K562 (cell line): ENCODE data around the gene PNMA8C. TPM values are rescaled to one million over a fixed set of nuclear protein-coding genes. Genes with fewer than 3 reads are reported as not detected.
A peak's percentile ranks its signal among the peaks of the same experiment; 100 is the strongest.

Source experiments
- ATAC-seq: fragments of 200-7000 bp; cut with Tn5 transposase; 3 replicates; pipeline ENCODE4 v1.9.1; 2020; ENCODE audit warnings: moderate library complexity
- BruUV-seq: library from RNA; stranded (reverse); fragments of 400-500 nt; replicated peaks from 2 replicates; lab custom pipeline; 2021; lab: Mats Ljungman, UMichigan
- CTCF ChIA-PET: fragments of 300-600 bp; formaldehyde crosslinking; extraction: SDS; loops from one replicate; lab custom pipeline; 2021; ENCODE audit warnings: low intra/inter-chr PET ratio; lab: Yijun Ruan, JAX
- POLR2A ChIA-PET: fragments of 300-600, 350-650 bp; sonication (Branson Sonifier 250); formaldehyde crosslinking; extraction: SDS; loops from one replicate; lab custom pipeline; 2021; ENCODE audit warnings: antibody characterized with exemption, inconsistent platforms; lab: Yijun Ruan, JAX
- DNase-seq, 4 experiments: peaks; one replicate each; pipeline versions ENCODE4 v3.0.0 to v3.0.0-alpha.2; 2011 to 2018; ENCODE audit warnings: low spot score in 3 of 4, mixed read lengths in 3 of 4; ENCODE audit errors: extremely low read depth in 1 of 4
- FAIRE-seq: peaks from 2 replicates; lab custom pipeline; 2011; peaks lifted over from hg19 to GRCh38; lab: Jason Lieb, UNC
- H2AFZ ChIP-seq: 2 replicates; pipeline ENCODE4 v1.6.0; 2011; ENCODE audit warnings: low read depth, low read length, control low read depth, inconsistent platforms
- H3K27ac ChIP-seq: fragments of 200-600 bp; 3 replicates; pipeline ENCODE4 v1.8.0; 2011; ENCODE audit warnings: low read depth, mild to moderate bottlenecking, control low read depth, inconsistent platforms, low read length, moderate library complexity, mixed read lengths; ENCODE audit errors: extremely low read depth
- H3K27me3 ChIP-seq, 2 experiments: fragments of 300-600 bp in 1 of 2; 2 replicates in 1 of 2; 3 replicates in 1 of 2; pipeline versions ENCODE4 v1.6.0 to v1.8.0; 2011; ENCODE audit warnings: inconsistent platforms in 2 of 2, low read length in 2 of 2, mild to moderate bottlenecking in 1 of 2, mixed read lengths in 1 of 2, moderate library complexity in 1 of 2; ENCODE audit not compliant: control insufficient read depth in 2 of 2, insufficient read depth in 2 of 2
- H3K36me3 ChIP-seq: fragments of 300-600 bp; 3 replicates; pipeline ENCODE4 v1.8.0; 2011; ENCODE audit warnings: mild to moderate bottlenecking, low read length, inconsistent platforms; ENCODE audit not compliant: control insufficient read depth, insufficient read depth
- H3K4me1 ChIP-seq, 2 experiments: fragments of 200-600 bp in 1 of 2; replicated peaks in 1 of 2; 2 replicates in 1 of 2; 3 replicates in 1 of 2; pipeline versions ENCODE4 v1.5.1 to v1.8.0; 2011; ENCODE audit warnings: inconsistent platforms in 2 of 2, low read length in 2 of 2, mild to moderate bottlenecking in 1 of 2, mixed read lengths in 1 of 2, moderate library complexity in 1 of 2; ENCODE audit not compliant: control insufficient read depth in 2 of 2, insufficient read depth in 2 of 2
- H3K4me2 ChIP-seq: 2 replicates; pipeline ENCODE4 v1.6.1; 2011; ENCODE audit warnings: low read length, control low read depth, inconsistent platforms, mixed read lengths; ENCODE audit not compliant: insufficient read depth
- H3K4me3 ChIP-seq: fragments of 200-600 bp; sonication (generic), shearing (Covaris generic); 2 replicates; pipeline ENCODE4 v1.5.1; 2016; ENCODE audit warnings: control low read depth, inconsistent platforms
- H3K79me2 ChIP-seq: fragments of 200-600 bp; 3 replicates; pipeline ENCODE4 v1.8.0; 2011; ENCODE audit warnings: low read length, inconsistent platforms; ENCODE audit not compliant: control insufficient read depth, insufficient read depth
- H3K9ac ChIP-seq, 2 experiments: 2 replicates each; pipeline versions ENCODE4 v1.6.0 to v1.6.1; 2011; ENCODE audit warnings: low read depth in 2 of 2, low read length in 2 of 2, control low read depth in 1 of 2, inconsistent platforms in 1 of 2, mild to moderate bottlenecking in 1 of 2, mixed read lengths in 1 of 2; ENCODE audit not compliant: insufficient read depth in 1 of 2
- H3K9me1 ChIP-seq: one replicate; pipeline ENCODE4 v1.6.0; 2011; ENCODE audit warnings: inconsistent platforms, mild to moderate bottlenecking, low read length, moderate library complexity; ENCODE audit not compliant: control insufficient read depth, insufficient read depth
- H3K9me3 ChIP-seq: replicated peaks from 2 replicates; pipeline ENCODE4 v1.5.1; 2011; ENCODE audit warnings: low read depth, low read length, inconsistent platforms; ENCODE audit not compliant: control insufficient read depth, insufficient read depth
- H4K20me1 ChIP-seq: replicated peaks from 2 replicates; pipeline ENCODE4 v1.6.1; 2011; ENCODE audit warnings: low read length, inconsistent platforms, mixed read lengths; ENCODE audit not compliant: control insufficient read depth, insufficient read depth
- ELF1 ChIP-seq: fragments of 200-800 bp; sonication (Bioruptor generic); IDR thresholded peaks from 2 replicates; pipeline ENCODE4 v1.6.1; 2016; ENCODE audit warnings: missing genetic modification characterization, missing compliant biosample characterization
- FOXM1 ChIP-seq, 2 experiments: fragments of 450-650 bp in 1 of 2; sonication (generic) in 1 of 2; formaldehyde crosslinking in 1 of 2; IDR thresholded peaks; 2 replicates each; pipeline versions ENCODE4 v1.6.1 to v1.9.0; 2017 to 2022; ENCODE audit warnings: low read depth in 2 of 2, mild to moderate bottlenecking in 2 of 2, missing genetic modification reagents in 1 of 2, moderate library complexity in 1 of 2
- KAT7 ChIP-seq: sonication (generic); formaldehyde crosslinking; IDR thresholded peaks from 2 replicates; pipeline ENCODE4 v1.8.0; 2022; ENCODE audit warnings: missing genetic modification reagents, mild to moderate bottlenecking, borderline replicate concordance
- WGBS: fragments of 100-300 bp; shearing (Covaris generic); methylation state at CpG from one replicate; pipeline ENCODE4 v1.1.6; 2016; ENCODE audit warnings: low coverage, mixed read lengths; ENCODE audit not compliant: insufficient coverage; ENCODE audit errors: missing lambda C conversion rate; 5-methylcytosine and 5-hydroxymethylcytosine counted together
- in situ Hi-C: fragments of 300-500 bp; cut with MboI; formaldehyde crosslinking; loops from 4 replicates; pipeline ENCODE4 v1.15.0; 2018; ENCODE audit warnings: inconsistent platforms, mixed read lengths
- intact Hi-C: fragments of 100-400 bp; cut with micrococcal nuclease; formaldehyde crosslinking; loops from 2 replicates; pipeline ENCODE4 v1.14.2; 2022
- polyA plus RNA-seq, 8 experiments: library from polyadenylated mRNA; depleted of rRNA in 4 of 8; stranded (reverse) in 5 of 8; unstranded in 3 of 8; fragments of >200 nt; fragmentation: Nextera tagmentation in 2 of 8; fragmentation: Illumina TruSeq in 1 of 8; extraction: Ambion mirVana in 2 of 8; extraction: Trizol in 1 of 8; gene quantifications; 2 replicates each; pipeline versions ENCODE4 v1.2.1 to v1.2.3, GENCODE V29; 2011 to 2014; ENCODE audit warnings: inconsistent platforms in 1 of 8, missing spikeins in 1 of 8
- total RNA-seq, 7 experiments: library from RNA; depleted of rRNA in 6 of 7; stranded (reverse); fragments of >200 nt in 6 of 7; fragmentation: Illumina TruSeq in 2 of 7; extraction: Trizol in 2 of 7; gene quantifications; 2 replicates each; pipeline versions ENCODE4 v1.2.1 to v1.2.3, GENCODE V29; 2011 to 2021; ENCODE audit warnings: low replicate concordance in 1 of 7
- TF ChIP-seq, protein P1 (sequence below): fragments of 250-450 bp; sonication (Bioruptor Pico); IDR thresholded peaks from 2 replicates; pipeline ENCODE4 v1.5.0; 2021
- TF ChIP-seq, protein P2 (sequence below): fragments of 450-650 bp; IDR thresholded peaks from 2 replicates; pipeline ENCODE4 v1.6.1; 2016

Gene PNMA8C
- total and polyA plus RNA-seq, 9 of the 15 experiments (the other 6 are each of a cell fraction or from before 2014, with no cell fraction given), result 0.04 to 0.05 (median 0.05) TPM; not detected in 6

DNA sequence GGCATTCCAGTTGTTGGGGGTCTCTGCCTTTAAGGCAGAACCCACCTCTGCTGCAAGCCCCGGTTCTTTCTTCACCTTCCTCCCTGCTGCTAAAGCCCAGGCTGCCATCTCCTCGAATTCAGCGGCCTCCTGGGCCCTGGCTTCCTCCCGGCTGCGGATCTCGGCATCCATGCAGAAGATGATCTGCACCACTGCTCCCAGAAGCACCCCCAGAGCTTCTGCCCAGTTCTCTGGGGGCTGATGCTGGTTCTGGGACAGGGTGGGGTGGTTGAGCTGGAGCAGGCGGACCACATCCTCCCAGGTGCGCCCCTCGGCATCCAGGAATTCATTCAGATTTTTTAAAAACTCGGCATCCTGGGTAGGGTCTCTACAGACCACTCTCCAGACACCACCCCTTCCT is 41.6 kb upstream of the PNMA8C start:
- TF ChIP-seq, protein P1, sequence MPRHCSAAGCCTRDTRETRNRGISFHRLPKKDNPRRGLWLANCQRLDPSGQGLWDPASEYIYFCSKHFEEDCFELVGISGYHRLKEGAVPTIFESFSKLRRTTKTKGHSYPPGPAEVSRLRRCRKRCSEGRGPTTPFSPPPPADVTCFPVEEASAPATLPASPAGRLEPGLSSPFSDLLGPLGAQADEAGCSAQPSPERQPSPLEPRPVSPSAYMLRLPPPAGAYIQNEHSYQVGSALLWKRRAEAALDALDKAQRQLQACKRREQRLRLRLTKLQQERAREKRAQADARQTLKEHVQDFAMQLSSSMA, result no peak
- TF ChIP-seq KAT7 (CRISPR knock-in tag) (no peak), FOXM1 (IDR thresholded peaks at IDR 0.05; ENCODE audit: low read depth) (no peak), FOXM1 (CRISPR knock-in tag; IDR thresholded peaks at IDR 0.05; ENCODE audit: low read depth) (no peak), ELF1 (tag) (no peak)
- TF ChIP-seq, protein P2, sequence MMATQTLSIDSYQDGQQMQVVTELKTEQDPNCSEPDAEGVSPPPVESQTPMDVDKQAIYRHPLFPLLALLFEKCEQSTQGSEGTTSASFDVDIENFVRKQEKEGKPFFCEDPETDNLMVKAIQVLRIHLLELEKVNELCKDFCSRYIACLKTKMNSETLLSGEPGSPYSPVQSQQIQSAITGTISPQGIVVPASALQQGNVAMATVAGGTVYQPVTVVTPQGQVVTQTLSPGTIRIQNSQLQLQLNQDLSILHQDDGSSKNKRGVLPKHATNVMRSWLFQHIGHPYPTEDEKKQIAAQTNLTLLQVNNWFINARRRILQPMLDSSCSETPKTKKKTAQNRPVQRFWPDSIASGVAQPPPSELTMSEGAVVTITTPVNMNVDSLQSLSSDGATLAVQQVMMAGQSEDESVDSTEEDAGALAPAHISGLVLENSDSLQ, result no peak
- H2AFZ ChIP-seq, result no peak overlapping the region; the same call in 1 of the 2 replicates
- BruUV-seq, result TSS peak; percentile 65
- peak overlapping the region; percentile 74 for H3K4me3 ChIP-seq
- H3K9me1 ChIP-seq, result no peaks in the 10 kb centered on the region
- no peaks in the 10 kb centered on the region for H3K9me3 ChIP-seq
- in situ Hi-C loops, result no loop called here
- CTCF ChIA-PET, result no interaction called here
- H4K20me1 ChIP-seq, result no peaks in the 10 kb centered on the region
- FAIRE-seq, result no peak
- peak overlapping the region; percentile 84 to 90 for H3K9ac ChIP-seq
- peaks cover 4 to 18% of the 10 kb centered on the region in 2 experiments; a peak in 4 of 5 replicates for H3K27me3 ChIP-seq
- H3K79me2 ChIP-seq, result peaks cover 12% of the 10 kb centered on the region
- no peak for ATAC-seq
- WGBS, result 40% methylated on average over 10 of the region's 10 CpGs
- H3K36me3 ChIP-seq, result peaks cover 24% of the 10 kb centered on the region; the same call in 2 of the 3 replicates
- H3K4me1 ChIP-seq, result peaks cover 2 to 22% of the 10 kb centered on the region in 2 experiments; a peak in 3 of 5 replicates
- DNase-seq, result no peak
- POLR2A ChIA-PET, result interaction anchor here (0.6 to 1.3 kb wide), 2 partner anchors 11 to 21 kb away, joined by 3 read pairs; no protein-coding TSS in a partner anchor
- no peak overlapping the region; the same call in 2 of the 3 replicates for H3K27ac ChIP-seq
- intact Hi-C loops, result no loop called here
- peak overlapping the region; percentile 93 for H3K4me2 ChIP-seq
